Astrocyte of the cerebellum (primary cell): Measurements from ENCODE around the gene ACP3.
A peak's percentile ranks its signal among the peaks of the same experiment; 100 is the strongest.

Source experiments
- DNase-seq: peaks from one replicate; pipeline ENCODE4 v3.0.0-alpha.2; 2011; ENCODE audit warnings: low read depth
- H3K4me3 ChIP-seq: 2 replicates; pipeline ENCODE4 v1.5.1; 2011; ENCODE audit warnings: mild to moderate bottlenecking, low read depth, low read length, moderate library complexity
- in situ Hi-C: cut with HindIII; loops from 2 replicates; pipeline ENCODE4 v1.10.0; 2017; ENCODE audit warnings: low sequenced_read_pairs
- TF ChIP-seq, protein P1 (sequence below): IDR thresholded peaks from 2 replicates; pipeline ENCODE4 v1.5.1; 2012; ENCODE audit warnings: low read length, low read depth, moderate library complexity, mild to moderate bottlenecking; ENCODE audit errors: missing control alignments

Gene ACP3

DNA sequence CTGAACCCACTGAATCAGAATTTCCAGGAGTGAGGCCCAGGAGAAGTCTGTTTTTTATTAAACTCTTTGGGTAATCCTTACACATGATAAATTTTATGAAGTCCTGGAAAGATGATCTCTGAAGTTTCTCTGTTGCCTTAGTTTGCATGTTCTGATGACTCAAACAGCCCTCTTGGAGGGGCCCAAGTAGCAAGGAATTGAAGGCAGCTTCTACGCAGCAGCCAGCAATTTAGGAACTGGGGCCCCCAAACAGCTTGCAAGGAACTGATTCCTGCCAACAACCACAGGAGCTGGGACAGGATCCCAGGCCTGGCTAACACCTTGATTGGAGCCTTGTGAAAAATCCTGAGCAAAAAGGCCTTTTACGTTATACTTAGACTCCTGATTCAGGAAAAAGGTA, 5.4 kb upstream of the ACP3 start:
- H3K4me3 ChIP-seq = no peak overlapping the region
- in situ Hi-C loops = no loop called here
- DNase-seq = peak; percentile 40
- TF ChIP-seq, protein P1, sequence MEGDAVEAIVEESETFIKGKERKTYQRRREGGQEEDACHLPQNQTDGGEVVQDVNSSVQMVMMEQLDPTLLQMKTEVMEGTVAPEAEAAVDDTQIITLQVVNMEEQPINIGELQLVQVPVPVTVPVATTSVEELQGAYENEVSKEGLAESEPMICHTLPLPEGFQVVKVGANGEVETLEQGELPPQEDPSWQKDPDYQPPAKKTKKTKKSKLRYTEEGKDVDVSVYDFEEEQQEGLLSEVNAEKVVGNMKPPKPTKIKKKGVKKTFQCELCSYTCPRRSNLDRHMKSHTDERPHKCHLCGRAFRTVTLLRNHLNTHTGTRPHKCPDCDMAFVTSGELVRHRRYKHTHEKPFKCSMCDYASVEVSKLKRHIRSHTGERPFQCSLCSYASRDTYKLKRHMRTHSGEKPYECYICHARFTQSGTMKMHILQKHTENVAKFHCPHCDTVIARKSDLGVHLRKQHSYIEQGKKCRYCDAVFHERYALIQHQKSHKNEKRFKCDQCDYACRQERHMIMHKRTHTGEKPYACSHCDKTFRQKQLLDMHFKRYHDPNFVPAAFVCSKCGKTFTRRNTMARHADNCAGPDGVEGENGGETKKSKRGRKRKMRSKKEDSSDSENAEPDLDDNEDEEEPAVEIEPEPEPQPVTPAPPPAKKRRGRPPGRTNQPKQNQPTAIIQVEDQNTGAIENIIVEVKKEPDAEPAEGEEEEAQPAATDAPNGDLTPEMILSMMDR = no peak

DNA sequence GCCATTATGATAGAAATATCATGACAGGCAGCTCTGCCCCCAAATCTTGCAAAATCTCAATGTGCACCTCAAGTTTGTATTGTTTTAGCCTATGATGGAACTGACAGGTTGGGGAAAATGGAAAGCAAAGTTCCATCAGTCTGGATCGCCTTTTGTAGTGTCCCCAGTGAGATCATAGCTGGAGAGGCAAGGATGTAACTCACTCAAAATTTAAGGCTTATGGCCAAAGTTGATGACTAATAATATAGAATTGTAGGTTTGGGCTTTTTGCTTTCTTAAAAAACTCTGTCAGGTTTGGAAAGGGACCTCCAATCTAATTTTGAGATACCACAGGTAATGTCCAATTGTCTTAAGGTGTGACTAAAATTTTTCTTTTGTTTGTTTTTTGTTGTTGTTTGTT, 1.4 kb upstream of the ACP3 start:
- no peak overlapping the region for H3K4me3 ChIP-seq
- DNase-seq = no peak
- TF ChIP-seq, protein P1 = no peak
- in situ Hi-C loops = no loop called here

DNA sequence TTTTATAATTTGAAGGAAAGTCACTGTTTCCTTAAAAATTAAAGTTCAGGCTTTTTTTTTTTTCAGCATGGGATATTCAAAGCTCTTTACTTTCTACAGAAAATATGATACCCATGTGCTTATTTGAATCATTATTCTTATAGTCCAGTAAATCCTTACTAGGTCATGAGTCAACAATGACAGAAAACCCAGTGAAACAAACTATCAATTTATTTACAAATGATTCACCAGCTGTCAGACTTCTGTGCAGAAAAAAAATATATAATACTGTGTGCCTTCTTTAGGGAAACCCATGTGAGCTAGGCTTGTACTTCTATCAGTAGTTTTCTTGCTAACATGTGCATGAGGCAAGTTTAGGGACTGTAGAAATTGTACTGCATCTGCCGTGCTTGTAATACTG, 1.2 kb downstream of the ACP3 start:
- DNase-seq = no peak

DNA sequence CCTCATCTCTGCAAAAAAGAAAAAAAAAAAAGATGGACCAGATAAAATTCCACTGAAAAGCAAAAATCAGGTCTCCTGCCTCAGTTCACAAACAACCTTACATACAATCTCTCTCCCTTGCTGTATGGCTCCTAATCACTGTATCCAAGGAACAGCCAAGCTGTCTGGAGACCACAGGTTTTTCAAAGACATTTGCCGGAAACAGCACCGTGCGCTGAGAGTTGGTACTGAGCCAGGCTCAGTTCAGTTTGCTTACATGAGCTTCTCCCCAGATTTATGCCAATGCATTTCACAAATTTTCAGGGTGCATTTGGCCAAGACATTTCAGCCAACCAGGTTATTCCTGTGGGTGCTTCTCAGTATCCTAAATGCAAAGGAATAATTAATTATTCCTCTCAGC, 4.1 kb downstream of the ACP3 start:
- TF ChIP-seq, protein P1 = no peak
- DNase-seq = peak; percentile 8
- H3K4me3 ChIP-seq = no peak overlapping the region
- in situ Hi-C loops = no loop called here

More for the DNA sequence above, 1.2 kb downstream of the ACP3 start:
- in situ Hi-C loops = no loop called here
- no peak overlapping the region for H3K4me3 ChIP-seq
- TF ChIP-seq, protein P1 = no peak

DNA sequence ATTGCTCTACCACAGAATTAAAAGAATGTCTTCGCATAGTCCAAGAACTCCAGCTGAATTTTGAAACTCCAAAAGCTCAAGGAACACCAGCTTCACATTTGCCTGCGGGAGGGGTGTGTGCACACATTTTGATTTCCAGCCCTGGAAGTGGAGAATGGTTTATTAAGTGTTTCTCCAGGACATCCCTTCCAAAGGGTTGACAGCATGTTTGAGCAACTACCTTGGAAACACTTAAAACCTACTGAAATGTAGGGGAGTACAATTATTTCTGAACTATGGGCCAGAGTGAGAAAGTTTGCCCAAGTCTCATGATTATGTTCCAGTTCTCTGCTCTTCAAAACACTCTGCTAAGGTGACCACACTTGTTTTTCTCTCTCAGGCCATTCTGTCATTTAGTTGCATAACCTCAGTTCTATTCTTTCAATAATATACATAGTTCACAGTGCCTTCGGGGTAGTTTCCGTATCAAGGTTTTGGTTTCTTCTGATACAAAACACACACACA, 7.9 kb downstream of the ACP3 start:
- TF ChIP-seq, protein P1 = no peak
- in situ Hi-C loops = no loop called here
- no peak for DNase-seq
- no peak overlapping the region for H3K4me3 ChIP-seq

DNA sequence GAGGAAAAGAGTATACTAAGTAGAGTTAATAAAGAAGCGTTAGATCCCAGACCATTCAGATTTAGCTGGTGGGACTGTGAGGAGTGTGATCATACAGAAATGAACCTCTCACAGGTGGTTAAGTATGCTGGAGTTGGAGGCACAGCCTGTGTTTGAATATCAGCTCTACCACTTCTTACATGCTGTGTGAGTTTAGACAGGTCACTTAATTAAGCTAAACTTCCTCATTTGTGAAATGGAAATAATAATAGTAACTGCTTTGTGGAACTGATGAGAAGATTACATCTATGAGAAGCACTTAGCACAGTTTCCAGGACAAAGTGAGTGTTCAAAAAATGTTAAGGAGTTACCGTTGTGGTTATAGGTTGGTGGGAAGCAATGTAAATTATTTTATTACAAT, 8.4 kb downstream of the ACP3 start:
- no peak overlapping the region for H3K4me3 ChIP-seq
- no peak for DNase-seq
- in situ Hi-C loops = no loop called here
- TF ChIP-seq, protein P1 = no peak

DNA sequence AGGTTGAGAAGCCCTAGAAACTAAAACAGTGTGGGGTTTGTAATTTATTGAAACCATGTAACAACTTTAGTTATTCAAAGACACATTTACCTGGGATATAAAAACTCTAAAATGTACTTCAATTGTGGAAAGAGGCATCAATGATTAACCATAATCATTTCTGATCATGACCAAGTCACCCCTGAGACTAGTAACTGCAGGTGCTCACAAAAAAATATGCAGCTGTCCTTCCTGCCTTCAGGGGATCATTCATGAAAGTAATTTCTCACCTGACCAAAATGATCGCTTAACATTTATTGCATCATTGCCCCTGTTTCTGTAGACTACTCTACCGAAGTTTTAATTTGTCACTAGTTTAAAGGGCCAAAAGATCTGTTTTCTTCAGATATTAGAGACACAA, 9.0 kb downstream of the ACP3 start:
- no peak for DNase-seq
- in situ Hi-C loops = no loop called here
- H3K4me3 ChIP-seq = no peak overlapping the region
- TF ChIP-seq, protein P1 = no peak
